OCI-LY1 (cell line): ENCODE measurements around the gene LIN28A.

ENCODE experiments used
- H2AFZ ChIP-seq: fragments of 200-600 bp; sonication (generic), shearing (Covaris generic); 2 replicates; pipeline ENCODE4 v1.6.0; 2014; ENCODE audit warnings: antibody characterized with exemption, mild to moderate bottlenecking, low read length
- H3F3A ChIP-seq: fragments of 200-600 bp; sonication (generic), shearing (Covaris generic); 2 replicates; pipeline ENCODE4 v1.6.0; 2014; ENCODE audit warnings: mild to moderate bottlenecking, antibody characterized with exemption, low read length, moderate library complexity; ENCODE audit not compliant: insufficient read depth
- H3K27ac ChIP-seq: fragments of 200-600 bp; sonication (generic); 2 replicates; pipeline ENCODE4 v1.5.1; 2014; ENCODE audit warnings: low read length, mixed run types, mild to moderate bottlenecking, low read depth; ENCODE audit not compliant: poor library complexity, severe bottlenecking
- H3K27me3 ChIP-seq: fragments of 200-600 bp; sonication (generic); 2 replicates; pipeline ENCODE4 v1.6.0; 2014; ENCODE audit warnings: antibody characterized with exemption, mild to moderate bottlenecking, low read length, moderate library complexity; ENCODE audit not compliant: insufficient read depth
- H3K36me3 ChIP-seq: fragments of 200-600 bp; sonication (generic); 2 replicates; pipeline ENCODE4 v1.6.1; 2014; ENCODE audit warnings: mild to moderate bottlenecking, antibody characterized with exemption, low read length, moderate library complexity, mixed read lengths; ENCODE audit not compliant: insufficient read depth
- H3K4me1 ChIP-seq: fragments of 200-600 bp; sonication (generic); 2 replicates; pipeline ENCODE4 v1.5.1; 2014; ENCODE audit warnings: mild to moderate bottlenecking, low read length, moderate library complexity; ENCODE audit not compliant: insufficient read depth, severe bottlenecking
- H3K4me2 ChIP-seq: fragments of 200-600 bp; sonication (generic), shearing (Covaris generic); 2 replicates; pipeline ENCODE4 v1.6.1; 2014; ENCODE audit warnings: low read length
- H3K4me3 ChIP-seq: fragments of 200-600 bp; sonication (generic); 2 replicates; pipeline ENCODE4 v1.5.1; 2014; ENCODE audit warnings: low read length, low read depth, mild to moderate bottlenecking, mixed read lengths; ENCODE audit not compliant: poor library complexity, severe bottlenecking
- H3K79me2 ChIP-seq: fragments of 200-600 bp; shearing (Covaris generic); 2 replicates; pipeline ENCODE4 v1.6.1; 2016; ENCODE audit warnings: mixed run types, low read length, mixed read lengths; ENCODE audit not compliant: insufficient read depth
- H3K9ac ChIP-seq: fragments of 200-600 bp; sonication (generic), shearing (Covaris generic); 2 replicates; pipeline ENCODE4 v1.6.1; 2014; ENCODE audit warnings: mild to moderate bottlenecking, low read length, mixed read lengths
- H3K9me2 ChIP-seq: fragments of 200-600 bp; sonication (generic), shearing (Covaris generic); 2 replicates; pipeline ENCODE4 v1.6.1; 2014; ENCODE audit warnings: low read depth, mild to moderate bottlenecking, low read length, mixed read lengths
- H3K9me3 ChIP-seq: fragments of 200-600 bp; shearing (Covaris generic); 2 replicates; pipeline ENCODE4 v1.6.1; 2014; ENCODE audit warnings: low read length, mixed read lengths
- H4K20me1 ChIP-seq: fragments of 200-600 bp; sonication (generic), shearing (Covaris generic); 2 replicates; pipeline ENCODE4 v1.6.0; 2016; ENCODE audit warnings: mild to moderate bottlenecking, low read length; ENCODE audit not compliant: insufficient read depth
- CTCF ChIP-seq: fragments of 200-600 bp; sonication (generic), shearing (Covaris generic); IDR thresholded peaks from 2 replicates; pipeline ENCODE4 v1.5.1; 2017; ENCODE audit warnings: mild to moderate bottlenecking, antibody characterized with exemption, low read length, moderate library complexity, mixed read lengths
- EZH2 ChIP-seq: fragments of 200-600 bp; sonication (generic), shearing (Covaris generic); IDR thresholded peaks from 2 replicates; pipeline ENCODE4 v1.8.0; 2017; ENCODE audit warnings: borderline replicate concordance, mixed run types, mild to moderate bottlenecking, antibody characterized with exemption, low read length, moderate library complexity, mixed read lengths

LIN28A gene

DNA sequence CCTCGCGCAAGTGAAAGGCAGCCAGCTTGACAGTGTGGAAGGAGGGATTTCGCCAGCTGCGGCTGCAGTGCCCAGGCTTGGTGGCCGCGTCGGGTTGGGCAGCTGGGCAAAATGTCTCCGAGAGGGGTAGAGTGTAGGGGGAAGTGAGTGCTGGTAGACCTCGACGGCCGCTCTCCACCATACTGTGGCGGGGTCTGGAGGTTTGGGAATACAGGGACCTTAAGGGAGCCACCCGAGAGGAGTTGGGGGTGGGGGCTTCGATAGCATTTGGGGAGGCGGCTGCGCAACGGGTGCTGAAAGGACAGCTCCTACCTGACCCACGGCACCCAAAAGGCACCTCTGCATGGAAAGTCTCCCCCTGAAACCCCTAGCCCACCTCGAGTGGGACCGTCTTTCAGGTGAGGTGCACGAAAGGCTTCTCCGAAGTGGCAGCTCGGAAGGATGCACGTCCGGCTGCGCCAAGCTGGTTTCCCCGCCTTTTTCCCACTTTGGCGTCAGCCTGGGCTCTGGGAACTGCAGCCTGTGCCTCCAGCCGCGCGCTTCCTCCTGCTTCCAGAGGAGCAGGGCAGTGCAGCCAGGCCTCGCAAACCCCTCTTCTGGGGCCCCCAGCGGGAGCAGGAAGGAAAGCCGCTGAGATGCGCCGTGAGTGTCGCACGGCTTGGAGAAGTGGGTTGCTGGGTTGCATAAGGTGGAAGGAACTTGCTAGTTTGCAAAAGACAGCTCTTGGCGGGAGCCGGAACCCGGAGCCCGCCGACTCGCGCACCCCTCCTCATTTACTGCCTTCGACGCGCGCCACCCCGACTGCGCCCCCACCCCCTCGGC, 61.1 kb downstream of the LIN28A start:
- no peak for TF ChIP-seq EZH2
- no peak for TF ChIP-seq CTCF
- Histone ChIP-seq H3K36me3 (peaks cover 48% of the 10 kb centered on the region), H3K9me2 (no peaks in the 10 kb centered on the region), H3K4me3 (peak overlapping the region; percentile 81), H2AFZ (no peak overlapping the region), H3F3A (peaks cover 14% of the 10 kb centered on the region), H3K27ac (peak overlapping the region; percentile 71), H4K20me1 (no peaks in the 10 kb centered on the region), H3K4me1 (peaks cover 38% of the 10 kb centered on the region), H3K79me2 (peaks cover 7% of the 10 kb centered on the region), H3K4me2 (peak overlapping the region; percentile 92), H3K9ac (peak overlapping the region; percentile 100), H3K27me3 (no peaks in the 10 kb centered on the region), H3K9me3 (no peaks in the 10 kb centered on the region)

- Histone ChIP-seq H3F3A (peaks cover 20% of the 10 kb centered on the region), H3K79me2 (peaks cover 7% of the 10 kb centered on the region)
These were observed 61.8 kb downstream of the LIN28A start, which contains the start of gene HMGN2 for GRCh38 chr1:26472320-26472900. Gene HMGN2 (plus strand): TSS chr1:26472440. CDS start chr1:26472613, 173 bp downstream.

More at GRCh38 chr1:26472320-26472900, 61.8 kb downstream of the LIN28A start, which contains the start of gene HMGN2:
- H3K9me3 ChIP-seq: no peaks in the 10 kb centered on the region
- H3K4me1 ChIP-seq: peaks cover 38% of the 10 kb centered on the region
- H4K20me1 ChIP-seq: no peaks in the 10 kb centered on the region
- no peak within 1 kb of the TSS for H2AFZ ChIP-seq
- no peaks in the 10 kb centered on the region for H3K27me3 ChIP-seq
- peak within 1 kb of the TSS; percentile 81 for H3K4me3 ChIP-seq
- TF ChIP-seq EZH2 (no peak), CTCF (no peak)
- peaks cover 48% of the 10 kb centered on the region for H3K36me3 ChIP-seq
- peak within 1 kb of the TSS; percentile 92 for H3K4me2 ChIP-seq
- H3K27ac ChIP-seq: peak within 1 kb of the TSS; percentile 88
- H3K9ac ChIP-seq: peak within 1 kb of the TSS; percentile 100
- no peaks in the 10 kb centered on the region for H3K9me2 ChIP-seq
